ENCODE measurements around the gene TSPAN18. TPM values are rescaled to one million over a fixed set of nuclear protein-coding genes. Genes with fewer than 3 reads are reported as not detected.

The TSPAN18 gene
- total and polyA plus RNA-seq, 9 donors: 2.1 to 35.3 (median 14.4) TPM

- no peaks in the 10 kb centered on the region for H3K36me3 ChIP-seq
- intact Hi-C loops (cut with DNase I): no loop called here
- 89 to 92% (median 91%) methylated on average over 6 of the region's 6 CpGs for WGBS, 3 donors
- H3K4me1 ChIP-seq (ENCODE audit: insufficient read depth): peaks cover 1% of the 10 kb centered on the region
- H3K27me3 ChIP-seq: no peaks in the 10 kb centered on the region
- H3K4me3 ChIP-seq: no peak overlapping the region
- H3K27ac ChIP-seq: no peak overlapping the region
- no peak for DNase-seq
- TF ChIP-seq EP300 (IDR thresholded peaks at IDR 0.05): no peak
- TF ChIP-seq POLR2A (IDR thresholded peaks at IDR 0.05): no peak
- no peak for TF ChIP-seq CTCF (IDR thresholded peaks at IDR 0.05)
- H3K9me3 ChIP-seq: no peaks in the 10 kb centered on the region
Measured at GRCh38 chr11:44884056-44884455, 157.3 kb downstream of the TSPAN18 start.

- H3K4me3 ChIP-seq: no peak overlapping the region
- H3K36me3 ChIP-seq: no peaks in the 10 kb centered on the region
- no peaks in the 10 kb centered on the region for H3K27me3 ChIP-seq
- H3K4me1 ChIP-seq (ENCODE audit: insufficient read depth): peaks cover 1% of the 10 kb centered on the region
- WGBS, 3 donors: 89 to 92% (median 89%) methylated on average over 12 of the region's 12 CpGs
- intact Hi-C loops (cut with DNase I): loop anchor here in 1 of 4 donors (5.0 kb wide), 1 partner anchor 158 kb away; the partner anchor contains the start of gene TSPAN18
- H3K9me3 ChIP-seq: no peaks in the 10 kb centered on the region
- TF ChIP-seq CTCF (IDR thresholded peaks at IDR 0.05) (no peak), EP300 (IDR thresholded peaks at IDR 0.05) (no peak), POLR2A (IDR thresholded peaks at IDR 0.05) (no peak)
- H3K27ac ChIP-seq: no peak overlapping the region
- no peak for DNase-seq
Measured at GRCh38 chr11:44885065-44885810, 158.5 kb downstream of the TSPAN18 start.

GRCh38 chr11:44885919-44886789 is 159.4 kb downstream of the TSPAN18 start:
- no peaks in the 10 kb centered on the region for H3K36me3 ChIP-seq
- WGBS, 3 donors: 69 to 80% (median 77%) methylated on average over 13 of the region's 13 CpGs
- H3K27me3 ChIP-seq: no peaks in the 10 kb centered on the region
- no peak for DNase-seq
- intact Hi-C loops (cut with DNase I): loop anchor here in 1 of 4 donors (5.0 kb wide), 1 partner anchor 159 kb away; the partner anchor contains the start of gene TSPAN18
- H3K27ac ChIP-seq: no peak overlapping the region
- TF ChIP-seq POLR2A (IDR thresholded peaks at IDR 0.05) (no peak), EP300 (IDR thresholded peaks at IDR 0.05) (no peak), CTCF (IDR thresholded peaks at IDR 0.05) (no peak)
- H3K4me1 ChIP-seq (ENCODE audit: insufficient read depth): peaks cover 1% of the 10 kb centered on the region
- no peak overlapping the region for H3K4me3 ChIP-seq
- no peaks in the 10 kb centered on the region for H3K9me3 ChIP-seq

GRCh38 chr11:44886790-44887140 is 160.0 kb downstream of the TSPAN18 start:
- TF ChIP-seq POLR2A (IDR thresholded peaks at IDR 0.05) (no peak), EP300 (IDR thresholded peaks at IDR 0.05) (no peak), CTCF (IDR thresholded peaks at IDR 0.05) (no peak)
- Histone ChIP-seq H3K36me3 (no peaks in the 10 kb centered on the region), H3K4me1 (ENCODE audit: insufficient read depth) (peaks cover 1% of the 10 kb centered on the region), H3K27ac (no peak overlapping the region), H3K4me3 (no peak overlapping the region), H3K9me3 (no peaks in the 10 kb centered on the region), H3K27me3 (no peaks in the 10 kb centered on the region)
- WGBS, 3 donors: 28 to 38% (median 38%) methylated on average over 3 of the region's 3 CpGs
- no peak for DNase-seq
- intact Hi-C loops (cut with DNase I): loop anchor here in 1 of 4 donors (5.0 kb wide), 1 partner anchor 159 kb away; the partner anchor contains the start of gene TSPAN18

All from ovary (tissue), 9 donors.